Measurements from ENCODE around the gene GLUD2. TPM values are rescaled to one million over a fixed set of nuclear protein-coding genes. Genes with fewer than 3 reads are reported as not detected.

GLUD2 gene
- polyA plus RNA-seq, 1 donor (not counting 4 experiments of a cell fraction or from before 2014, with no cell fraction given): 1.5 TPM

DNA sequence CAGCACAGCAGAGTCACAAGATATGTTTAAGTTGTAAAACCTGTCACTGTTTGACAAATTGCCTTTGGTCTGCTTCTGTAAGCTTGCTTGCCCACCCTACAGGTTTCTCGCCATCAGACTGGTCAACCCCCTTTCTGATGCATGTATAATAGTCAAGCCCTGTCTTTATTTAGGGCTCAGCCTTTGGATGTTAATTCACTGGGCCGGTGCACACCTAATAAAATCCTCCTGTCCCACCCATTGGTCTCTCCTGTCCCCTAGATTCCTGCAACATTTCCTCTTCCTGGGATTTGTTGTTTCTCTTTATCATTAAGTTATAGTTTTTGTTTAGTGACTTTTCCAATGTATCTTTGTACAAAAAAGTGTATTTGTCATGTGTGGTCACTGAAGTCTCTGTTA lies 38.2 kb downstream of the GLUD2 start:
- dilution Hi-C loops (cut with MboI; ENCODE audit: extremely low pct_ligation_motif_present, low sequenced_read_pairs): no loop called here
- no peak overlapping the region for H3K9ac ChIP-seq (ENCODE audit: control insufficient read depth, extremely low read depth, insufficient read depth, low read length)
- H3K79me2 ChIP-seq (ENCODE audit: control insufficient read depth, insufficient read depth, low read length): no peaks in the 10 kb centered on the region
- TF ChIP-seq, protein P1, sequence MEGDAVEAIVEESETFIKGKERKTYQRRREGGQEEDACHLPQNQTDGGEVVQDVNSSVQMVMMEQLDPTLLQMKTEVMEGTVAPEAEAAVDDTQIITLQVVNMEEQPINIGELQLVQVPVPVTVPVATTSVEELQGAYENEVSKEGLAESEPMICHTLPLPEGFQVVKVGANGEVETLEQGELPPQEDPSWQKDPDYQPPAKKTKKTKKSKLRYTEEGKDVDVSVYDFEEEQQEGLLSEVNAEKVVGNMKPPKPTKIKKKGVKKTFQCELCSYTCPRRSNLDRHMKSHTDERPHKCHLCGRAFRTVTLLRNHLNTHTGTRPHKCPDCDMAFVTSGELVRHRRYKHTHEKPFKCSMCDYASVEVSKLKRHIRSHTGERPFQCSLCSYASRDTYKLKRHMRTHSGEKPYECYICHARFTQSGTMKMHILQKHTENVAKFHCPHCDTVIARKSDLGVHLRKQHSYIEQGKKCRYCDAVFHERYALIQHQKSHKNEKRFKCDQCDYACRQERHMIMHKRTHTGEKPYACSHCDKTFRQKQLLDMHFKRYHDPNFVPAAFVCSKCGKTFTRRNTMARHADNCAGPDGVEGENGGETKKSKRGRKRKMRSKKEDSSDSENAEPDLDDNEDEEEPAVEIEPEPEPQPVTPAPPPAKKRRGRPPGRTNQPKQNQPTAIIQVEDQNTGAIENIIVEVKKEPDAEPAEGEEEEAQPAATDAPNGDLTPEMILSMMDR (optimal IDR thresholded peaks at IDR 0.05 in 1 of 3, IDR thresholded peaks at IDR 0.05 in 1 of 3, conservative IDR thresholded peaks at IDR 0.05 in 1 of 3; ENCODE audit: extremely low read depth in 1 of 3, insufficient read depth in 2 of 3, low read length in 3 of 3): no peak
- TF ChIP-seq EZH2 (IDR thresholded peaks at IDR 0.05; ENCODE audit: low read length): no peak
- H3K9me3 ChIP-seq (ENCODE audit: control insufficient read depth, low read depth, low read length): no peaks in the 10 kb centered on the region
- no peak for DNase-seq (ENCODE audit: low read depth, low spot score)
- no peak overlapping the region for H3K4me2 ChIP-seq (ENCODE audit: control insufficient read depth, extremely low read depth, insufficient read depth, low read depth, low read length)
- H3K27ac ChIP-seq (ENCODE audit: control insufficient read depth, insufficient read depth, low read length): no peak overlapping the region
- H2AFZ ChIP-seq (ENCODE audit: control insufficient read depth, low read length): no peak overlapping the region
- no peaks in the 10 kb centered on the region for H3K27me3 ChIP-seq (ENCODE audit: control insufficient read depth, extremely low read depth, insufficient read depth, low read length)
- H3K4me1 ChIP-seq (ENCODE audit: control insufficient read depth, extremely low read depth, insufficient read depth, low read length): no peaks in the 10 kb centered on the region
- no peaks in the 10 kb centered on the region for H4K20me1 ChIP-seq (ENCODE audit: control insufficient read depth, extremely low read depth, insufficient read depth, low read length)
- H3K9me1 ChIP-seq (ENCODE audit: control insufficient read depth, extremely low read depth, insufficient read depth, low read length): no peaks in the 10 kb centered on the region
- no peaks in the 10 kb centered on the region for H3K36me3 ChIP-seq (ENCODE audit: control insufficient read depth in 2 of 2, extremely low read depth in 1 of 2, insufficient read depth in 2 of 2, low read length in 2 of 2)
- no peak for FAIRE-seq
- no peak overlapping the region for H3K4me3 ChIP-seq (ENCODE audit: control insufficient read depth in 2 of 3, extremely low read depth in 1 of 3, insufficient read depth in 2 of 3, low read depth in 1 of 3, low read length in 3 of 3)

DNA sequence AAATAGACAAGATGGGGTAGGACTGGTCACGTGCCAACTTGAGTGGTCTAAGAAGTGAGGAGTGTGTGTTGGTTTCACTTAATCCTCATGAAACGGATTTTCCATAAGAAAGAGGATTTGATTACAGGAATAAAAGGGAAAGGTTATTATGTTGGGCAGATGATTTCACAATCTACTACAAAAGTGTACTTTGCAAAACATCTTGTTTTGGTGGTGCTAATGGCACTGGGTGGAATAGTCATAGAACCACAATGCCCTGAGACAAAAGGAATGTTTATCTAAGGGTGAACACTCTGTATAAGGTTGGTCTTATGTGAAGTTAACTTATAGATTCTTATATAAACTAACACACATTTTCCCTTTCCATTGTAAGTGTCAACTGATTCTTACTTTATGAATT lies 45.6 kb downstream of the GLUD2 start:
- no peaks in the 10 kb centered on the region for H3K27me3 ChIP-seq (ENCODE audit: control insufficient read depth, extremely low read depth, insufficient read depth, low read length)
- H3K27ac ChIP-seq (ENCODE audit: control insufficient read depth, insufficient read depth, low read length): no peak overlapping the region
- no peak overlapping the region for H3K4me2 ChIP-seq (ENCODE audit: control insufficient read depth, extremely low read depth, insufficient read depth, low read depth, low read length)
- H2AFZ ChIP-seq (ENCODE audit: control insufficient read depth, low read length): no peak overlapping the region
- H3K9me3 ChIP-seq (ENCODE audit: control insufficient read depth, low read depth, low read length): no peaks in the 10 kb centered on the region
- H3K4me3 ChIP-seq (ENCODE audit: control insufficient read depth in 2 of 3, extremely low read depth in 1 of 3, insufficient read depth in 2 of 3, low read depth in 1 of 3, low read length in 3 of 3): no peak overlapping the region
- H3K9ac ChIP-seq (ENCODE audit: control insufficient read depth, extremely low read depth, insufficient read depth, low read length): no peak overlapping the region
- dilution Hi-C loops (cut with MboI; ENCODE audit: extremely low pct_ligation_motif_present, low sequenced_read_pairs): no loop called here
- no peaks in the 10 kb centered on the region for H4K20me1 ChIP-seq (ENCODE audit: control insufficient read depth, extremely low read depth, insufficient read depth, low read length)
- no peaks in the 10 kb centered on the region for H3K36me3 ChIP-seq (ENCODE audit: control insufficient read depth in 2 of 2, extremely low read depth in 1 of 2, insufficient read depth in 2 of 2, low read length in 2 of 2)
- DNase-seq (ENCODE audit: low read depth, low spot score): no peak
- no peaks in the 10 kb centered on the region for H3K79me2 ChIP-seq (ENCODE audit: control insufficient read depth, insufficient read depth, low read length)
- H3K9me1 ChIP-seq (ENCODE audit: control insufficient read depth, extremely low read depth, insufficient read depth, low read length): no peaks in the 10 kb centered on the region
- no peaks in the 10 kb centered on the region for H3K4me1 ChIP-seq (ENCODE audit: control insufficient read depth, extremely low read depth, insufficient read depth, low read length)
- TF ChIP-seq EZH2 (IDR thresholded peaks at IDR 0.05; ENCODE audit: low read length): no peak
- TF ChIP-seq, protein P1 (optimal IDR thresholded peaks at IDR 0.05 in 1 of 3, IDR thresholded peaks at IDR 0.05 in 1 of 3, conservative IDR thresholded peaks at IDR 0.05 in 1 of 3; ENCODE audit: extremely low read depth in 1 of 3, insufficient read depth in 2 of 3, low read length in 3 of 3): no peak
- no peak for FAIRE-seq

Other genes starting within 250 kb of the GLUD2 start
- gene CT47B1, start 171.7 kb upstream of the GLUD2 start, polyA plus RNA-seq: not detected in 3 replicates
- gene CT47A11, start 110.5 kb upstream of the GLUD2 start, polyA plus RNA-seq: not detected in 3 replicates
- not detected in 3 replicates for gene CT47A10, start 105.6 kb upstream of the GLUD2 start, polyA plus RNA-seq
- not detected in 3 replicates for gene CT47A9, start 100.7 kb upstream of the GLUD2 start, polyA plus RNA-seq
- not detected in 3 replicates for gene CT47A8, start 95.9 kb upstream of the GLUD2 start, polyA plus RNA-seq
- gene CT47A7, start 91.0 kb upstream of the GLUD2 start, polyA plus RNA-seq: not detected in 3 replicates
- gene CT47A6, start 86.1 kb upstream of the GLUD2 start, polyA plus RNA-seq: not detected in 3 replicates
- not detected in 3 replicates for gene CT47A5, start 81.3 kb upstream of the GLUD2 start, polyA plus RNA-seq
- not detected in 3 replicates for gene CT47A4, start 76.4 kb upstream of the GLUD2 start, polyA plus RNA-seq
- gene CT47A3, start 71.5 kb upstream of the GLUD2 start, polyA plus RNA-seq: not detected in 3 replicates
- gene CT47A2, start 66.7 kb upstream of the GLUD2 start, polyA plus RNA-seq: not detected in 3 replicates
- gene CT47A1, start 61.9 kb upstream of the GLUD2 start, polyA plus RNA-seq: not detected in 3 replicates